Mesothelial cell of epicardium (in vitro differentiated cells): ENCODE measurements around the gene ASB18. TPM values are rescaled to one million over a fixed set of nuclear protein-coding genes. Genes with fewer than 3 reads are reported as not detected.
A peak's percentile ranks its signal among the peaks of the same experiment; 100 is the strongest.

Experiments
- DNase-seq, 2 experiments: peaks; one replicate each; pipeline ENCODE4 v3.0.0; 2021; ENCODE audit warnings: low spot score in 2 of 2; ENCODE audit not compliant: unreplicated experiment in 2 of 2
- H3K27ac Mint-ChIP-seq: 2 replicates; pipeline ENCODE4 v1.8.0; 2021; ENCODE audit warnings: mixed read lengths
- H3K27me3 Mint-ChIP-seq: 2 replicates; pipeline ENCODE4 v1.8.0; 2021; ENCODE audit warnings: low read depth, mixed read lengths
- H3K36me3 Mint-ChIP-seq: 2 replicates; pipeline ENCODE4 v1.8.0; 2021; ENCODE audit warnings: mixed read lengths
- H3K4me1 Mint-ChIP-seq: 2 replicates; pipeline ENCODE4 v1.8.0; 2021; ENCODE audit warnings: mixed read lengths
- H3K4me3 Mint-ChIP-seq: 2 replicates; pipeline ENCODE4 v1.8.0; 2021; ENCODE audit warnings: mild to moderate bottlenecking, moderate library complexity, mixed read lengths
- H3K9me3 Mint-ChIP-seq: 2 replicates; pipeline ENCODE4 v1.8.0; 2021; ENCODE audit warnings: mixed read lengths
- total RNA-seq: library from RNA; stranded (reverse); gene quantifications from 3 replicates; pipeline ENCODE4 v1.2.1, GENCODE V29; 2021
- TF ChIP-seq, protein P1 (sequence below): fragments of 200-600 bp; sonication (generic); IDR thresholded peaks from one replicate; pipeline ENCODE4 v1.5.0; 2021; ENCODE audit warnings: antibody characterized with exemption; ENCODE audit not compliant: unreplicated experiment

The ASB18 gene
- total RNA-seq, 1 donor from 2014 or later, result not detected

DNA sequence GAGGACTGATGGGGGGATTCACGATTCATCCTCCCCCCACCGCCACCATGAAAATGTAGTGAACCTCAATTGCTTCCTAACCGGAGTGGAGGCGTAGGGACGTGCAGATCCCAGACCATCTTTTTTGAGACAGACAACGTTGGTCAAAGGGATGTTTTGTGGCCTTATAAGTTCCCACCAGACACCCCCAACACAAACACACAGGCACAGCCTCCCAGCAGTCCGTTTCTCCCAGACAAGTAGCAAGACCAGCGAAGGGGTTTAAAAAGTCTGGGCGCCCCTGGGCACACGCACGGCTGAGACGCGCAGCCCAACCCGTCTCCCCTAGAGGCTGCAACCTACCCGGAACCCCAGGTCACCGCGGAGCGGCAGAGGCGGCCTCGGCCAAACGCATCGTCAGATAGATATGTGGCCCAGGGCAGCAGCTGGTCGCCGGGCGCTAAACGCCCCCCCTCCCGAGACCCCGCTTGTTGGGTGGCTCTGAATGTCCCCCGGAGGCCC lies 97.4 kb downstream of the ASB18 start:
- Mint-ChIP-seq H3K27me3 (peaks cover 85% of the 10 kb centered on the region), H3K4me3 (peak overlapping the region; percentile 58), H3K4me1 (peaks cover 34% of the 10 kb centered on the region), H3K36me3 (no peaks in the 10 kb centered on the region), H3K9me3 (no peaks in the 10 kb centered on the region), H3K27ac (no peak overlapping the region)
- DNase-seq, result no peak
- TF ChIP-seq, protein P1, sequence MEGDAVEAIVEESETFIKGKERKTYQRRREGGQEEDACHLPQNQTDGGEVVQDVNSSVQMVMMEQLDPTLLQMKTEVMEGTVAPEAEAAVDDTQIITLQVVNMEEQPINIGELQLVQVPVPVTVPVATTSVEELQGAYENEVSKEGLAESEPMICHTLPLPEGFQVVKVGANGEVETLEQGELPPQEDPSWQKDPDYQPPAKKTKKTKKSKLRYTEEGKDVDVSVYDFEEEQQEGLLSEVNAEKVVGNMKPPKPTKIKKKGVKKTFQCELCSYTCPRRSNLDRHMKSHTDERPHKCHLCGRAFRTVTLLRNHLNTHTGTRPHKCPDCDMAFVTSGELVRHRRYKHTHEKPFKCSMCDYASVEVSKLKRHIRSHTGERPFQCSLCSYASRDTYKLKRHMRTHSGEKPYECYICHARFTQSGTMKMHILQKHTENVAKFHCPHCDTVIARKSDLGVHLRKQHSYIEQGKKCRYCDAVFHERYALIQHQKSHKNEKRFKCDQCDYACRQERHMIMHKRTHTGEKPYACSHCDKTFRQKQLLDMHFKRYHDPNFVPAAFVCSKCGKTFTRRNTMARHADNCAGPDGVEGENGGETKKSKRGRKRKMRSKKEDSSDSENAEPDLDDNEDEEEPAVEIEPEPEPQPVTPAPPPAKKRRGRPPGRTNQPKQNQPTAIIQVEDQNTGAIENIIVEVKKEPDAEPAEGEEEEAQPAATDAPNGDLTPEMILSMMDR, result no peak

DNA sequence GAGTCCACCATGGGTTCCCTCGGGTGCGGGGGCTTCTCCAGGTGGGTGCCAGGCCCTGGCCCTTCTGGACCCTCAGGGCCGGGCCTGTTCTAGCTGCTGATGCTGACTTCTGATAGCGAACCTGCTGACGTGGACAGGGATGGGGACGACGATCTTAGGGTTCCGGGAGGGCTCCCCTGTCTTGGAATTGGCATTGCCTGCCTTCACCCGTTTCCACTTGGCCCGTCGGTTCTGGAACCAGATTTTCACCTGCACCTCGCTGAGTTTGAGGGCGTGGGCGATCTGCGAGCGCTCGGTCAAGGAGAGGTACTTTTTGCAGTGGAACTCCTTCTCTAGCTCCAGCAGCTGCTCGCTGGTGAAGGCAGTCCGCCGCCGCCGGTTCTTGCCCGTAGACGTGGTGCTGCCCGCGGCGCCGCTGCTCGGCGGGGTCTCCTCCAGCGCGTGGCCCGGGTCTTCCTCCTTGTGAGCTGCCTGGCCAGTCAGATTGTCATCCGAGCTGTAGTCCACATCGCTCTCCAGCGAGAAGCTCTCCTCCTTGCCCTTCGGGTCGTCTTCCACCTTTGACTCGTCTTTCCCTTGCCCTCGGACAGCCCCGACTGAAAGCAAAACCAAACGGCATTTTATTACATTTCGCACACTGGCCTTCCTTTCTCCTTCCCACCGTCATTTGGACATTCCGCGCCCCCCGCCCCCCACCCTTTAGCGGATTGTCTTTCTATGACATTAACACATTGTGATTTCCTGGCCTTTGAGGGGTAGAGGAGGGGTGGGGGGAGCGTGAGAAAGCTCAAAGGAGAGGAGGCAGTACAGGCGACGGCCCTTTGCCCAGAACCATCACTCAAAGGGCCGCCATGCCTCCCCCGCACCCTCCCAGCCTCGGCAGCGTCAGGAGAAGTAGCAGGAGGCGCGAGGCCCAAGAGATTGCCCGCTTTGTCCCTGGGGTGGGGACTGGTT lies 98.1 kb downstream of the ASB18 start:
- Mint-ChIP-seq H3K4me3 (peak overlapping the region; percentile 58), H3K4me1 (peaks cover 34% of the 10 kb centered on the region), H3K36me3 (no peaks in the 10 kb centered on the region), H3K27me3 (peaks cover 85% of the 10 kb centered on the region), H3K27ac (no peak overlapping the region), H3K9me3 (no peaks in the 10 kb centered on the region)
- TF ChIP-seq, protein P1, result no peak
- no peak for DNase-seq

DNA sequence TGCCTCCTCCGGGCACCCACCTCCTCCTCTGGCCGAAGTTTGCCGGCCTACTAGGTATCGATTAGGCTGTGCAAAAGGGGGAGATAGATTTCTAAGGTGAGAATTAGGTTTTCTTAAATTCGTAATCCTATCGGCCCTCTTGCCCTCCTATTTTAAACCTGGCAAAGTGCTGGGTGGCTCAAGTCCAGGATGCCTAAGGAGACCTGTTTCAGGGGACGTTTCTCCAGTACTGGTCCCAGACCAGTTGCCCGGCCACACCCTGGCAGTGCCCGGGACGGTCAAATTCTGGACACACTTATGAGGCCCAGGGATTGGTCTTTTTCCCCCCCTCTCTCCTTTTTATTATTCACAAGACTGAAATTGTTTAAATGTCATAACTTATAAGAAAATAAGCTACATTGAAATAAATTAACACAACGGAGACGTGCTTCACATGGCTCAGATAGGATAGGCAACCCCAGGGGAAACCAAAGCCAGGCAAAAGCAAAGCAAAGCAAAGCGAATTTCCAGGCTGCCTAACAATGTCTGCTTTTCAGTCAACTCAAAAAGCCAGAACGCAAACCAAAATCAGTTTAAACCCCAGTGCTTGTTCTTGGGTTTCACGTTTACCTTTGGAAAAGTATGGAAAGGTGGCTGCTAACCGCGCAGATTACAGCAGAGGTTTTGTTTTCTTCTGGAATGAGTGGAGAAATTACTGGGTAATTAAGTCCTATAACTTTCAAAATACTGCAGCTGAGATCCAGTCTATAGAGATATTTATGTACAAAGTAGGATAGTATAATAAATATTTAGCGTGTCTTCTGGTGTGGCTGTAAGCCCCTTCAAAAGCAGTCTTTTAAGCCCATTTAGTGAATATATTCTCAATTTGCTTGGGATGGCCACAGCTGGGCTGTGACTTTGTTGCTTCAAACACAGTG lies 99.0 kb downstream of the ASB18 start:
- DNase-seq, result no peak
- Mint-ChIP-seq H3K27ac (no peak overlapping the region), H3K36me3 (no peaks in the 10 kb centered on the region), H3K27me3 (peaks cover 85% of the 10 kb centered on the region), H3K4me3 (peak overlapping the region; percentile 60), H3K9me3 (no peaks in the 10 kb centered on the region), H3K4me1 (peaks cover 32% of the 10 kb centered on the region)
- TF ChIP-seq, protein P1, result no peak

DNA sequence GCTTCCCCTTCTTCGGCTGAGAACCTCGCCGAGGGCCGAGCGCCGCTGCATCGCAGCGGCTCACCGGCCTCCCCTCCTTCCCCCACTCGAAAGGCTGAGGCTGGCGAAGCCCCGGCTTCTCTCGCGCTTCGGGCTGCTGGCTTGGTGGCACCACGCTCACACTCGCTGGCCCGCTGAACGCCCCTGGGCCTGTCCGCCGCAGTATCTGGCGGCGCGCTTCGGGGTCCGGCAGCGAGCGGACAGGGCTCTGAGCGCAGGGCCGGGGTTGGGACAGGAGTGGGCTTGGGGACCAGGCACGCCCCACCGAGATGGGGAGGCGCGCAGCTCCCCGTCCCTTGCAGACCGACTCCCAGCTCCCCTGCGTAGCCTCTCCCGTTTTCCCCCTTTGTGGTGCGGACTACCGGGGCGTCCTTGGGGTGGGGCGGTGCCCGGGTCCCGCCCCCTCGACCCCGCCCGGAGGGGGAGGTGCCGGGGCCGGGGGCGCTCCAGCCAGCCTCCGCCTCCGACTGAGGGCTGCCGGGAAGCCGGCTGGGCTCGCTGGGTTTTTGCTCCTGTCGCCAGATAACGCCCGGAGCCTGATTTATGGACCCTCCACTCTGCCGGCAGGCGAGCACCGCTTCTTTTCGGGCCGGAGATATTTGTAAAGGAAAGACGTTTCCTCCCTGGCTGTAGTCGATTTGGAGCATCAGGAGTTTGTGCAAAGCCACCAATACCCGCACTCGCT lies 99.8 kb downstream of the ASB18 start:
- Mint-ChIP-seq H3K4me3 (peak overlapping the region; percentile 60), H3K27me3 (peaks cover 83% of the 10 kb centered on the region), H3K36me3 (no peaks in the 10 kb centered on the region), H3K9me3 (no peaks in the 10 kb centered on the region), H3K4me1 (peaks cover 24% of the 10 kb centered on the region), H3K27ac (no peak overlapping the region)
- DNase-seq, result peak in 1 of 2 experiments; percentile 64
- TF ChIP-seq, protein P1, result no peak
